Measurements from ENCODE around the gene PPP3CA. TPM values are rescaled to one million over a fixed set of nuclear protein-coding genes. Genes with fewer than 3 reads are reported as not detected.

Gene PPP3CA
- total and polyA plus RNA-seq, 2 of the 13 experiments (the other 11 are each of a cell fraction or from before 2014, with no cell fraction given), result 4.8 to 13.2 TPM

GRCh38 chr4:101346351-101347266 is 717 bp downstream of the PPP3CA start (continued):
- no peak for TF ChIP-seq ETV5 (CRISPR knock-in tag; IDR thresholded peaks at IDR 0.05; ENCODE audit: borderline replicate concordance)
- no peak for TF ChIP-seq ZNF800 (CRISPR knock-in tag; IDR thresholded peaks at IDR 0.05)
- no peak for TF ChIP-seq CBX2 (IDR thresholded peaks at IDR 0.05; ENCODE audit: low read depth, low read length)
- TF ChIP-seq CBX2 (CRISPR knock-in tag; IDR thresholded peaks at IDR 0.05; ENCODE audit: low read depth), result no peak
- TF ChIP-seq ZNF556 (CRISPR knock-in tag; IDR thresholded peaks at IDR 0.05; ENCODE audit: borderline replicate concordance), result 0 out of 2 replicates have a peak, but pooled peaks have one; percentile 19
- TF ChIP-seq AGO1 (IDR thresholded peaks at IDR 0.05; ENCODE audit: low read depth, low read length, poor library complexity, severe bottlenecking), result no peak
- no peak for TF ChIP-seq DBP (CRISPR knock-in tag; IDR thresholded peaks at IDR 0.05; ENCODE audit: not compliant biosample characterization)
- TF ChIP-seq ZFP36 (IDR thresholded peaks at IDR 0.05; ENCODE audit: borderline replicate concordance, low read depth, low read length, partially characterized antibody), result no peak
- no peak for TF ChIP-seq GABPA (IDR thresholded peaks at IDR 0.05; ENCODE audit: low read depth, low read length)
- no peak for TF ChIP-seq GABPA (CRISPR knock-in tag; IDR thresholded peaks at IDR 0.05; ENCODE audit: low read depth)
- no peak for TF ChIP-seq PLSCR1 (CRISPR knock-in tag; IDR thresholded peaks at IDR 0.05; ENCODE audit: borderline replicate concordance)
- TF ChIP-seq ZNF672 (CRISPR knock-in tag; IDR thresholded peaks at IDR 0.05), result no peak; the same call in 1 of the 2 replicates
- TF ChIP-seq U2AF2 (IDR thresholded peaks at IDR 0.05; ENCODE audit: low read depth, low read length), result no peak
- TF ChIP-seq ZFY (CRISPR knock-in tag; IDR thresholded peaks at IDR 0.05), result no peak; the same call in 1 of the 2 replicates
- TF ChIP-seq MAX (IDR thresholded peaks at IDR 0.05), result peak; percentile 17; the same call in 1 of the 2 replicates
- no peak for TF ChIP-seq AKNA (CRISPR knock-in tag; IDR thresholded peaks at IDR 0.05; ENCODE audit: borderline replicate concordance)
- TF ChIP-seq ZNF761 (CRISPR knock-in tag; conservative IDR thresholded peaks at IDR 0.05), result no peak
- no peak for TF ChIP-seq ZBTB44 (CRISPR knock-in tag; IDR thresholded peaks at IDR 0.05)
